Endothelial cell of umbilical vein (primary cell): Measurements from ENCODE around the gene MYLK.

Source experiments
- CTCF ChIP-seq, 2 donors: IDR thresholded peaks; 1 replicate in 1 of 2; 2 replicates in 1 of 2; pipeline ENCODE4 v1.5.1; 2011; ENCODE audit warnings: low read length in 2 of 2, mild to moderate bottlenecking in 2 of 2, moderate library complexity in 2 of 2, control low read depth in 1 of 2, inconsistent platforms in 1 of 2, low read depth in 1 of 2; ENCODE audit not compliant: insufficient read depth in 1 of 2; ENCODE audit errors: extremely low read depth in 1 of 2
- EZH2 ChIP-seq: IDR thresholded peaks from 2 replicates; pipeline ENCODE4 v1.6.1; 2012; ENCODE audit warnings: borderline replicate concordance, low read depth, mild to moderate bottlenecking, moderate library complexity, low read length, inconsistent platforms; ENCODE audit not compliant: severe bottlenecking

DNA sequence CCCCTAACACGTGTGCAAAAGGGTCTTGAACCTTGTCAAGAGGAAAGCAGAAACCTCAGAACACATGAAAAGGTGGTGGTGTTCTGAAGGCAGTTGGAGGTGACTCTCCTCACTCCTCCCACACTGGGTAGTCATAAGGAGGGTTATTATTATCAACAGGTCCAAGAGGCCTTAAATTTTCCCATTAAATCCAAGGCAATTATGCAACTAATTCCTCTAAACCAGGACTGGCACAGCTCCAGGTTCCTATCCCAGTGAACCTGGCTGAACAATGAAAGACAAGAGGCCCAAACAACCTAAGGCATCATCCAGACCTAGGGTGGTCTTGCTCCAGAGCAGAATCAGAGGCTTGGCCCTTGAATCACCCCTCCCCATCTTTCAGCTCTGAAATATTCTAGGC, 15.0 kb downstream of the MYLK start:
- TF ChIP-seq CTCF (IDR thresholded peaks at IDR 0.05; ENCODE audit: extremely low read depth in 1 of 2, insufficient read depth in 1 of 2, low read depth in 1 of 2, low read length in 2 of 2): no peak
- TF ChIP-seq EZH2: no peak
